AG04449 (cell line): ENCODE data around the gene ADAM33.

ENCODE experiments used
- CTCF ChIA-PET: fragments of 350-600 bp; formaldehyde crosslinking; extraction: SDS; loops from one replicate; lab custom pipeline; 2021; ENCODE audit warnings: antibody characterized with exemption; lab: Yijun Ruan, JAX
- POLR2A ChIA-PET: fragments of 400-600, 350-600 bp; formaldehyde crosslinking; extraction: SDS; loops from one replicate; lab custom pipeline; 2020; ENCODE audit warnings: antibody characterized with exemption, inconsistent platforms; lab: Yijun Ruan, JAX
- DNase-seq: peaks from one replicate; pipeline ENCODE4 v3.0.0-alpha.2; 2010; ENCODE audit warnings: low read depth, low spot score
- H3K4me3 ChIP-seq: 2 replicates; pipeline ENCODE4 v1.5.1; 2011; ENCODE audit warnings: low read depth, mild to moderate bottlenecking, control low read depth, low read length
- CTCF ChIP-seq: IDR thresholded peaks from one replicate; pipeline ENCODE4 v1.5.1; 2011; ENCODE audit warnings: mild to moderate bottlenecking, moderate library complexity, low read length, control low read depth, inconsistent platforms; ENCODE audit not compliant: insufficient read depth; ENCODE audit errors: missing control alignments

Gene ADAM33

GRCh38 chr20:3652676-3653596 lies 28.9 kb downstream of the ADAM33 start:
- TF ChIP-seq CTCF = no peak
- POLR2A ChIA-PET = no interaction called here
- no peak overlapping the region for H3K4me3 ChIP-seq
- DNase-seq = no peak
- CTCF ChIA-PET = interaction anchor here (0.6 kb wide), 1 partner anchor 46 kb away, joined by 3 read pairs; no protein-coding TSS in a partner anchor

GRCh38 chr20:3652221-3652620 lies 29.6 kb downstream of the ADAM33 start:
- DNase-seq = no peak
- POLR2A ChIA-PET = no interaction called here
- no peak for TF ChIP-seq CTCF
- CTCF ChIA-PET = interaction anchor here (1.0 kb wide), 1 partner anchor 59 kb away, joined by 3 read pairs; no protein-coding TSS in a partner anchor
- H3K4me3 ChIP-seq = no peak overlapping the region

GRCh38 chr20:3651204-3651962 lies 30.4 kb downstream of the ADAM33 start:
- POLR2A ChIA-PET = no interaction called here
- no peak for TF ChIP-seq CTCF
- CTCF ChIA-PET = interaction anchor here (1.0 kb wide), 1 partner anchor 60 kb away, joined by 3 read pairs; no protein-coding TSS in a partner anchor
- no peak for DNase-seq
- no peak overlapping the region for H3K4me3 ChIP-seq

- H3K4me3 ChIP-seq = no peak overlapping the region
- no peak for DNase-seq
- CTCF ChIA-PET = interaction anchor here (0.8 to 1.9 kb wide), 4 partner anchors 9 to 62 kb away, joined by 3 to 7 read pairs (median 4); no protein-coding TSS in a partner anchor
- no peak for TF ChIP-seq CTCF
- POLR2A ChIA-PET = no interaction called here
Measured at GRCh38 chr20:3648951-3649350, 32.9 kb downstream of the ADAM33 start.

- POLR2A ChIA-PET = no interaction called here
- CTCF ChIA-PET = interaction anchor here (1.0 to 1.9 kb wide), 2 partner anchors 11 to 29 kb away, joined by 3 to 7 read pairs; no protein-coding TSS in a partner anchor
- DNase-seq = no peak
- no peak overlapping the region for H3K4me3 ChIP-seq
- no peak for TF ChIP-seq CTCF
Measured at GRCh38 chr20:3647473-3647872, 34.3 kb downstream of the ADAM33 start.
